DMS 273 treated with DMSO at 0.1 percent for 48 hours (cell line): ENCODE data around the gene ZNF787.
A peak's percentile ranks its signal among the peaks of the same experiment; 100 is the strongest.

Source experiments
- DNase-seq: peaks from one replicate; lab custom pipeline; 2025; lab: John Stamatoyannopoulos, UW

ZNF787 gene

GRCh38 chr19:56144376-56144775, 23.3 kb upstream of the ZNF787 start:
- no peak for DNase-seq

- no peak for DNase-seq
Observed at GRCh38 chr19:56142897-56143434, 21.9 kb upstream of the ZNF787 start.

- no peak for DNase-seq
Observed at GRCh38 chr19:56142087-56142787, 21.1 kb upstream of the ZNF787 start.

- DNase-seq = no peak
Observed at GRCh38 chr19:56141417-56141993, 20.4 kb upstream of the ZNF787 start.

DNA sequence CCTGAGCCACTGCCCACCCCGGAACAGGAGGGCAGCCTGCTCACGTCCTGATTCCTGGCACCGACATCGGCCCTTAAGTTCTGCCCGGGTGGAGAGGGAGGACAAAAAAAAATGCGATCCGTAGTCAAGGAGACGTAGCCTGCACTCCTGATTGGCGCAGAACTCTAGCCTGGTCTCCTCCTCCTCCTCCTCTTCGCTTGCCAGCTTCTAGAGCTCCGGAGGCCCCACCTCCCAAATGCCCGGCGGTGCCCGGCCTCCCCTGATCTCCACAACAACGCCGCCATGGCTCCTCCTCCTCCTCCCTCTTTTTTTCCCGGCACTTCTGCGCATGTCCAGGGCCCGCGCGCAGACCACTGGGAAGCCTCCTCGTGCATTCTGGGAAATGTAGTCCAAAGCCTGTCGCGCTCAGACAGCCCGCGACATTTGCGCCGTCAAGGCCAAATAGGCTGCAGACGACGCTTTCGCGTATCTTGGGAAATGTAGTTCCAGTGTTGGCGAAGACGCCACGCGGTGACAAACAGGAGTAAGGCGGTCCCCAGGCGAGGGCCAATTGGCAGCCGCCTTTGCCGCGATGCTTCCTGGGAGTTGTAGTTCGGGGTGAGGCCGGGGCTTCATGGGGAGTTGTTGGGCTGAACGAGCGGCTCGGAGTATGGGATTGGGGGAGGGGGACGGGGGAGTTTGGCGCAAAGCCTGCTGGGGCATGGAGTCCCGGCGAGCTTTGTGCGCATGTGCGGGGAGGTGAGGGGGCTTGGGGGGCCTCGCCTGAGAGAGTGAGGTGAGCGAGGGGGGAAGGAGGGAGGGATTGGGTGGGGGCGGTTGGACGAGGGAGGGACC, 19.7 kb upstream of the ZNF787 start, which contains the start of gene ZNF444:
Gene ZNF444, plus strand, starts transcription at position 705 of the 834 bp plus-strand sequence. CDS start 5,625 bp downstream, outside the sequence.
- peak; percentile 99 for DNase-seq

GRCh38 chr19:56139847-56140582, 18.9 kb upstream of the ZNF787 start:
- DNase-seq = no peak

- no peak for DNase-seq
Observed at GRCh38 chr19:56138069-56138468, 17.0 kb upstream of the ZNF787 start.

DNA sequence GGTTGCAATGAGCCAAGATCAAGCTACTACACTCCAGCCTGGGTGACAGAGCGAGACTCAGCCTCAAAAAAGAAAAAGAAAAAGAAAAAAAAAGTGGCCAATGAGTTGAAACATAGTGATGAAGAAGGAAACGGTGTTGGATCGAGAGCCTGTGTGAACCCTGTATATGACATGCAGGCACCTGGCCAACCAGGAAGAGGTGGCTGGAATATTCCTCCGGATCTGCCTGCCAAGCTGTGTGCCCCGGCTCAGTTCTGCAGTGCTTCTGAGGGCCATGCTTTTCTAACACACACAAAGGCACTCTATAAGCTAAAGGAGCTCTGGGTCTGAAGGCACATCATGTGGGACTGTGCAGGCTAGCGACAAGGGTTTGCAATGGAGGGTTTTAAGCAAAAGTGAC, 16.3 kb upstream of the ZNF787 start:
- DNase-seq = no peak

DNA sequence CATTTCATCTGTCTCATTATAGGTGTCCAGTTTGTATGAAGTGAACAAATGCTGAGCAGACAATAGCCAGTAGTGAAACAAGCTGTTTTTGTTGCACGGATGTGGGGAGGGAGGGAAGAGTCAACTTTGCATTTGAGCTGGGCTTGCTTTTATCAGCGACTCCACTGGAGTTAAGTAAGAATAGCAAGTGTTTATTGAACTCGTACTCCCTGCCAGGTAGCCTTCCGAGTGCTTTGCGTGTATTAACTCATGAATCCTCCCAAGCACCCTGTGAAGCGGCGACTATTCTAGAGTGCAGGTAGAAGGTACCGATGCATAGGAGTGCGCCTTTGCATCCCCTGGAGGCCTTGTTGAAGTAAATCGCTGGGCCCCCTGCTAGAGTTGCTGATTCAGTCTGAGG, 15.3 kb upstream of the ZNF787 start:
- DNase-seq = no peak

- DNase-seq = no peak
Observed at GRCh38 chr19:56134654-56134921, 13.5 kb upstream of the ZNF787 start.

DNA sequence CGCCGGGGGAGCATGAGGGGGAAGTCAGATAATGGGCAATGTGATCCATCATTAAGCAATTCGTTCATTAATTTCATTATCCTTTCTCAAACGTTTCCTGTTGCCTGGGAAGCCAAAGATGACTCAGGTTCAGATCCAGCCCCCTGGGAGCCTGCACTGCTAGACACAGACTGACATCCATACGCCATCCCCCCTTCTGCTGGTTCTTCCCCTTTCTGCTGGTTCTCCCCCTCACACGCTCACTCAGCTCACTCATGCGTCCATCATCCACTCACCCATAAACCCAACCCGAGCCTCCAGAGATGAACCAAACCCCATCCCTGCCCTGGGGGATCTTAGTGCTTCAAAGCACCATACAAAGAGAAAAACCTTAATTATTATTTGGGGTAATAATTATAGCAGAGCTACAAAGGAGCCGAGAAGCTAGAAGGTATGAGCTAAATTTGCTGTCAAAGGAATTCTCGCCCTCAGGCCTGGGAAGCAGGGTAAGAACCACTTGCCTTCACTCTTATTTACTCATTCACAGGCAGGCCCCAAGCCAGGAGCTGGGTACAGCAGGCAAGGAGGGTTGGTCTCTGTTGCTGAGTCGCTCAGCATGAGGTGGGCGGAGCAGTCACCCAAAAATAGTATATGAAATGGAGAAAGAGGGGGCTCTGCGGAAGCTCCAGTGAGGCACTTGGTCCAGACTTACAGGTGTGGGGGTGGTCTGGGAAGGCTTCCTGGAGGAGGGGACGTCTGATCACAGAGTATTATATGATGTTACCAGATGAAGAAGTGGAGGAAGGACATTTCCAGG, 13.0 kb upstream of the ZNF787 start:
- no peak for DNase-seq

GRCh38 chr19:56132316-56132822, 11.3 kb upstream of the ZNF787 start:
- DNase-seq = no peak

DNA sequence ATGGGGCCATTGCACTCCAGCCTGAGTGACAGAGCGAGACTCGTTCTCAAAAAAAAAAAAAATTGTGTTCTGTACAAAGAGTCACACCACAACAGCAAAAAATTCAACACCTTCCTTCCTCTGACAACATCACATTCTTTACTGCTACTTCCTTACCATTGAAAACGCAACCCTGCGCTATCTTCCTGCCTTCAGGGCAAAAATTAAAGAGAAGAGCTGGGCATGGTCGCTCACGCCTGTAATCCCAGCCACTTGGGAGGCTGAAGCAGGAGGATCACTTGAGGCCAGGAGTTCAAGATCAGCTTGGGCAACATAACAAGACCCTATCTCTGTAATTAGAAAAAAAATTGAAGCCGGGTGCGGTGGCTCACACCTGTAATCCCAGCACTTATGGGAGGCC, 10.6 kb upstream of the ZNF787 start:
- DNase-seq = no peak

DNA sequence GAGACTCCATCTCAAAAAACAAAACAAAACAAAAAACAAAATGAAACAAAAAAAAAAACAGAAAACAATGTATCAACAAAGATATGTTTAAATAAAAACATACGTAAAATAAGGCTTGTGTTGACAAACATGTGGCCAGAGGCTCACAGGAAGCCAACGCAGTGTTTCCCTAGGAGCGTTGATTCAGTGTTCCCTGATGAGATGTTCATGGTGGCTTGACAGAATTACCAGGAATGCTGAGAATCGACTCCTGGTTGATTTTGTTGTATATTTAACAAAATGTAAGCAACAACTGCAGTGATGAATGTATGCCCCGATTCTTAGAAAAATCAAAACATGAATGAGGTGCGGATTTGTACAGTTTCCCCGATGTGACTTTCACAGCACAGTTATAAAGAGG, 8.9 kb upstream of the ZNF787 start:
- DNase-seq = no peak

DNA sequence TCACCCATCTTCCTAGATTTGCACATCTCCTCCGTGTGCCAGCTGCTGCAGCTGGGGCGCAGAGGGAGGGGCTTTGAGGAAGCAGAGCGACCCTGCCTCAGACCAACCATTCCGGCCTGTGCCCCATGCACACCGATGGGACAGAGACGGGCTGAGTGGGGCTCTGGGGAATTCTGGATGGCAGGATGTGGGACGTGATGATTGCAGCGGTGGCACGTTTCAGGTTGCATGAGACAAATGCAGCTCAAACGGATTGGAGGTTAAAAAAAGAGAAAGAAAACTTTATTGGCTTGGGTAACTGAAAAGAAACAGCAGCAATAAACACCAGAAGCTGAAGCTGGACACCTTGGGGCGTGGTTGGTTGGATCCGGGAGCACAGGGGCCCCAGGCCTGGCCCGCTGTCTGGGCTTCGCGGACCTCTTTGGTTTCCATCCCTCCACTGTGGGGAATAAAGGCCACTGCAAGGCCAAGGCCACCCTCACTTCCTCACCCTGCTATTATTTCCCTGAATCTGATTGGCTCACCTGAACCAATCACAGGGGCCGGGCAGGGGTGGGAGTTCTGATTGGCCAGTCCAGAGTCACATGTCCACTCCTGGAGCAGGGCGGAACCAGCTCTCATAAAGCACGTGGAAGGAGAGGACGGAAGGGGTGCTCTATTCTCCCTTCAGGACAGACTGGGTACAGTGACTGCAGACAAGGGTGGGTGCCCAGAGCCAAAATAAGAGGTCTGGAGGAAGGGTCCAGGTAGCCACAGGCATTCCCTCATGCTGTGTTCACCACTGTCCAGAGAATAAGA, 6.1 kb upstream of the ZNF787 start:
- DNase-seq = no peak

DNA sequence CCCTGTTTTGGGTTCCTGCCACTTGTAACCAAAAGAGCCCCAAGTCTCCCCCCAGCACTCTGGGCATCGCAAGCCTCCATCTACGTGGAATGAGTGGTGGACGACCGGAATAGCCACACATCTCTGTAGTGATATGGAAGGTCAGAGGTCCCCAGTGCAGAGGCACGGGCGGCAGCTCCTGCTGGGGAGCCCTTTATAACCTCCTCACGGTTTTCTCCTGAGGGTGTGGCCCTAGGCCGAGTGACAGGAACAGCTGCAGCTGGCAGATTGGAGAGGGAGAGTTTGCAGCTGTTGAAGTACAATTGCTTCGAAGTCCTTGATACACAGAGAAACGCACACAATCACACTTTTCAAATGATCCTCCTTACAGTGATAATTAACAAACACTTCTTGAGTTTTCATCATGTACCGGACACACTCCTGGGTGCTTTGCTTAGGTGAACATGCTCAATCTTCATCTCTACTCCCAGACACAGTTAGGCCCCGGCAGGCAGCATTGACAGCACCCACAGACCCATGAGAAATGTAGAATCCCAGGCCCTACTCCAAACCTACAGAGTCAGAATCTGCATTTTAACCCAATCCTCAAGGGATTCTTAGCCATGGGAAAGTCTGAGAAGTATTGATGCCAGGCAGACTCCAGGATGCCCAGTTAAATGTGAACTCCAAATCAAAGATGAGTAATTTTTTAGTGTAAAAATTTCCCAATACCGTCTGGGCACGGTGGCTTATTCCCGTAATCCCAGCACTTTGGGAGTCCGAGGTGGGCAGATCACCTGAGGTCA, 4.9 kb upstream of the ZNF787 start:
- DNase-seq = no peak

DNA sequence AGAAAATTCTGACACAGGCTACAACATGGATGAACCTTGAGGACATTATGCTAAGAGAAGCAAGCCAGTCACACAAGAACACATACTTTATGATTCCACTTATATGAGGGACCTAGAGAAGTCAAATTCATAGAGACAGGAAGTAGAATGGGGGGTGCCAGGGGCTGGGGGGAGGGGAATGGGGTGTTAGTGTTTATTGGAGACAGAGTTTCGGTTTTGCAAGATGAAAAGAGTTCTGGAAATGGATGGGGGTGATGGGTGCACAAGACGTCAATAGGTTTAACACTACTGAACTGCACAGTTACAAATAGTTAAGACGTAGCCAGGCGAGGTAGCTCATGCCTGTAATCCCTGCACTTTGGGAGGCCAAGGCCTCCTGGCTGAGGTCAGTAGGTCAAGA, 3.5 kb upstream of the ZNF787 start:
- DNase-seq = no peak

GRCh38 chr19:56123266-56123891, 2.3 kb upstream of the ZNF787 start:
- DNase-seq = no peak
